Measurements from ENCODE around the gene ANXA7. TPM values are rescaled to one million over a fixed set of nuclear protein-coding genes. Genes with fewer than 3 reads are reported as not detected.
A peak's percentile ranks its signal among the peaks of the same experiment; 100 is the strongest.
"Not testable (repeated sequence)": the region's sequence is repeated elsewhere in the genome, so short reads cannot be mapped to it uniquely, and the experiment has no call there.

ANXA7 gene
- total RNA-seq, 1 experiment from 2014 or later, result 62.2 TPM

- in situ Hi-C loops (cut with HindIII; ENCODE audit: low pct_unique_long_range_greater_than_20kb, low sequenced_read_pairs), result no loop called here
Observed at GRCh38 chr10:73364964-73365363, 48.9 kb downstream of the ANXA7 start.

GRCh38 chr10:73359492-73359891, 54.4 kb downstream of the ANXA7 start:
- in situ Hi-C loops (cut with HindIII; ENCODE audit: low pct_unique_long_range_greater_than_20kb, low sequenced_read_pairs), result no loop called here

More at GRCh38 chr10:73364964-73365363, 48.9 kb downstream of the ANXA7 start:
- DNase-seq (ENCODE audit: low read depth, low spot score), result no peak

DNA sequence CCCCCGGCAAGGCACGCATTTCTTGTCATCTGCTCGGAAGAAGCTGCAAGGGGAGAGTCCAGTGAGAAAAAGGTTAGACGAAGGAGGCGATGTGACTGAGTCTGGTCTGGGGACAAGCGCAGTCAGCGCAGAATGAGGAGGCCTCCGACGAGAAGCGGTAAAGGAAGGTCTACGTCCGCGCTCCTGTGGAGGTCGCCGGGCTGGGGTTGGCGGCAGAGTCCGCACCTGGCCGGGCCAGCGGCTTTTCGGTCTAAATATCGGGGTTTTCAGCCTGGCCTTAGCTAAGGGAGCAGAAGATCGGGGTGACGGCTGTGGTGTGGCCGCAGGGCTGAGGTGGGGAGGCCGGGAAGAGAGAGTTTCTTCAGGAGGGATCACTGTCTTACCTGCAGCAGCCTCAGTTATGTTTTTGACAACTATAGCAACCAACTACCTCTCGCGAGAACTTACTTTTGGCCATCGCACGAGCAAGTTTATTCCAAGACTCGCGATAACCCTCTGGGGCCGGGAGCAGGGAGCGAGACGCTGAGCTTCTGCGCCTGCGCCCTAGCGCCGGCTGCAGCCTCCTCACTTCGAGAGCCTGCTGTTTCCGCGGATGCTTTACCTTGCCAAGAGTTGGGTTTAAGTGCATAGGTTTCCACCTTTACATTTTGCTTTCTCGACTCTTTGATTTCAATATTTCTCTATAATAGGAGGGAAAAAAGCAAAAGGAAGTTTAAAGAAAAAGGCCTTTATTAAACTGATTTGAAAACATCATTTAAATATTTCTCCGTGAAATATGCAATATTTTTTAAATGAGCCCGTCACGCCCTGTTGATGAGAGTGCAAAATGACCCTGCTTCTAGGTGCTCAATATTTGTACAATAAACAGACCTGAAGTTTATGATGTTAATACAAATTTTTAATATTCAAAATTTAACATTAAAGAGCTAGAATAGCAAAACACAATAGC, 55.3 kb downstream of the ANXA7 start, which contains the start of gene CFAP70:
Gene CFAP70, minus strand, starts transcription at position 534 of the 949 bp plus-strand sequence. CDS start 4,068 bp downstream, outside the sequence.
- in situ Hi-C loops (cut with HindIII; ENCODE audit: low pct_unique_long_range_greater_than_20kb, low sequenced_read_pairs), result no loop called here
- peak; percentile 76 for DNase-seq (ENCODE audit: low read depth, low spot score)

More at GRCh38 chr10:73359492-73359891, 54.4 kb downstream of the ANXA7 start:
- DNase-seq (ENCODE audit: low read depth, low spot score), result no peak

- in situ Hi-C loops (cut with HindIII; ENCODE audit: low pct_unique_long_range_greater_than_20kb, low sequenced_read_pairs), result no loop called here
- no peak for DNase-seq (ENCODE audit: low read depth, low spot score)
Observed at GRCh38 chr10:73357821-73358220, 56.0 kb downstream of the ANXA7 start.

DNA sequence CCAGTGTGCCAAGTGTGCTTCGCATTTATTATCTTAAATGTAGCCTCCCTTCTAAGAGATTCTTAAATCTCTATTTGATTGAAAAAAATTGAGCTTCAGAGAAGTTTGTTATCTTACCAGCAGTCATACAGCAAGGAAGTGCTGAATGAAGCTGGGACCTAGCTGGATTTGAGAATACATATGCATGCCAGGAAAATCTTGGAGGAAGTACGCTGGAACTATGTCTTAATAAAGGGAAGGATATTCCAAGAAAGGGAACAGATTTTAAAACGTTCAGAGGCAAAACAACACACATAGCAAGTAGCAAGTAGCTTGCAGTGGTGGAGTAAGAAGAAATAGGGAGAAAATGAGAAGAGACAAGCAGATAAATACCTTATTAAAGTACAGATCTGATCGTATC, 56.7 kb downstream of the ANXA7 start:
- in situ Hi-C loops (cut with HindIII; ENCODE audit: low pct_unique_long_range_greater_than_20kb, low sequenced_read_pairs), result no loop called here
- no peak for DNase-seq (ENCODE audit: low read depth, low spot score)

GRCh38 chr10:73344269-73344668, 69.6 kb downstream of the ANXA7 start:
- DNase-seq (ENCODE audit: low read depth, low spot score), result no peak
- in situ Hi-C loops (cut with HindIII; ENCODE audit: low pct_unique_long_range_greater_than_20kb, low sequenced_read_pairs), result no loop called here

GRCh38 chr10:73340121-73340520, 73.7 kb downstream of the ANXA7 start:
- in situ Hi-C loops (cut with HindIII; ENCODE audit: low pct_unique_long_range_greater_than_20kb, low sequenced_read_pairs), result no loop called here
- DNase-seq (ENCODE audit: low read depth, low spot score), result no peak

DNA sequence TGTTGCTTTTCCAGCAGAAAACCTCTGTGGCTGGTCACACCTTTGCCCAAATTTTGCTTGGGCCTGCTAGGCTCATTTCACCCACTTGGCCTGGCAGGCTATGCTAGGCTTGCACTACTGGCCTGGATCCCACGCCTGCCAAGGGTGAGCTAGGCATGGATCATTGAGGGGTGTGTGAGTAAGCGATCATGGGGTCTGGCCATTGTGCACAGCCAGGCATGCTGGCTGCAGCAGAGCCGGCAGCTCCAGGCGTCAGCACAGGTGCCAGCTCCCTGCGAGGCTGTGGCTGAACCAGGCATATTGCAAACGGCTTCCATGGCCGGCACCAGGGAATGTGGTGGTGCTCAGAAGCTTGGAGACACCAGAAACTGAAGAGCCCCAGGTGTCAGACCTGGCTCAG, 74.4 kb downstream of the ANXA7 start:
- in situ Hi-C loops (cut with HindIII; ENCODE audit: low pct_unique_long_range_greater_than_20kb, low sequenced_read_pairs), result no loop called here
- DNase-seq (ENCODE audit: low read depth, low spot score), result no peak

DNA sequence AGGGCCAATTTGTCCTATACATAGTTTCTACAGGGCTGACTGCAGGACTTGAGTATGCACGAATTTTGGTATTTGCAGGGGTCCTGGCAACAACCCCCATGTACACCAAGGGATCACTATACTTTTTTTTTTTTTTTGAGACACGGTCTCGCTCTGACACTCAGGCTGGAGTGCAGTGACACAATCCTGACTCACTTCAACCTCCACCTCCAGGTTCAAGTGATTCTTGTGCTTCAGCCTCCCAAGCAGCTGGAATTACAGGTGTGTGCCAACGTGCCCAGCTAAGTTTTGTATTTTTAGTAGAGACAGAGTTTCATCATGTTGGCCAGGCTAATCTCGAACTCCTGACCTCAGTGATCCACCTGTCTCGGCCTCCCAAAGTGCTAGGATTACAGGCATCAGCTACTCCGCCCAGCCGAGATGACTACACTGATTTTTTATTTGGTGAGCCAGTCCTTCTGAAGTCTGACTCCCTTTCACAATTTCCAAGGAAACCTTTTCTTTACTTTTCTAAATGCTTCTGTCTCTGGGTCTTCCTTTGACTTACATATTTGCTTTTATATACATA, 75.0 kb downstream of the ANXA7 start:
- DNase-seq (ENCODE audit: low read depth, low spot score), result no peak

DNA sequence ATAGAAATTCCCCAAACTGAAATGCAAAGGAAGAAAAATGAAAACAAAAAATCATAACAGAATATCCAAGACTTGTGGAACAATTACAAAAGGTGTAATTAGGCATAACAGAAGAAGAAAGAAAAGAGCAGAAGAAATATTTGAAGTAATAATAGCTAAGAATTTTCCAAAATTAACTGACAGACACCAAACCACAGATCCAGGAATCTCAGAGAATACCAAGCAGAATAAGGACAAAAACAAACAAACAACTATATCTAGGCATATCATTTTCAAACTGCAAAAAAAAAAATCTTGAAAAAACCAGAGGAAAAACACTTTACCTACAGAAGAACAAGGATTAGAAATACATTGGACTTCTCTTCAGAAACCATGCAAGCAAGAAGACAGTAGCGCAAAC, 80.7 kb downstream of the ANXA7 start:
- in situ Hi-C loops (cut with HindIII; ENCODE audit: low pct_unique_long_range_greater_than_20kb, low sequenced_read_pairs), result no loop called here

More for the DNA sequence above, 75.0 kb downstream of the ANXA7 start:
- in situ Hi-C loops (cut with HindIII; ENCODE audit: low pct_unique_long_range_greater_than_20kb, low sequenced_read_pairs), result no loop called here

GRCh38 chr10:73332379-73332778, 81.5 kb downstream of the ANXA7 start:
- DNase-seq (ENCODE audit: low read depth, low spot score), result no peak
- in situ Hi-C loops (cut with HindIII; ENCODE audit: low pct_unique_long_range_greater_than_20kb, low sequenced_read_pairs), result no loop called here

More for the DNA sequence above, 80.7 kb downstream of the ANXA7 start:
- DNase-seq (ENCODE audit: low read depth, low spot score), result no peak

- DNase-seq (ENCODE audit: low read depth, low spot score); in situ Hi-C loops (cut with HindIII; ENCODE audit: low pct_unique_long_range_greater_than_20kb, low sequenced_read_pairs): not testable (repeated sequence)
Observed at GRCh38 chr10:73328523-73328922, 85.3 kb downstream of the ANXA7 start.

- DNase-seq (ENCODE audit: low read depth, low spot score); in situ Hi-C loops (cut with HindIII; ENCODE audit: low pct_unique_long_range_greater_than_20kb, low sequenced_read_pairs): not testable (repeated sequence)
Observed at GRCh38 chr10:73325290-73325689, 88.6 kb downstream of the ANXA7 start.

Small RNA genes within 50 kb of the gene (small RNA-seq; reads per million reads assigned to genes)
- 0 reads per million in 2 experiments for gene RF00019

Other genes starting within 250 kb of the ANXA7 start
- gene ECD, start 246.1 kb downstream of the ANXA7 start, total RNA-seq (2014; rRNA removed; shearing (Covaris generic)), result 41.5 and 41.7 TPM in 2 replicates
- gene FAM149B1, start 245.9 kb downstream of the ANXA7 start, total RNA-seq (2014; rRNA removed; shearing (Covaris generic)), result 13.4 and 16.7 TPM in 2 replicates
- 24.1 and 27.1 TPM in 2 replicates for gene DNAJC9, start 166.8 kb downstream of the ANXA7 start, total RNA-seq (2014; rRNA removed; shearing (Covaris generic))
- gene MRPS16, start 161.4 kb downstream of the ANXA7 start, total RNA-seq (2014; rRNA removed; shearing (Covaris generic)), result 87.7 and 96.3 TPM in 2 replicates
- gene CFAP70, start 55.2 kb downstream of the ANXA7 start, total RNA-seq (2014; rRNA removed; shearing (Covaris generic)), result 0.40 and 0.51 TPM in 2 replicates
- gene MSS51, start 19.5 kb upstream of the ANXA7 start, total RNA-seq (2014; rRNA removed; shearing (Covaris generic)), result 0.29 and 0.40 TPM in 2 replicates
- 9.2 and 10.3 TPM in 2 replicates for gene PPP3CB, start 82.0 kb upstream of the ANXA7 start, total RNA-seq (2014; rRNA removed; shearing (Covaris generic))
- gene USP54, start 177.3 kb upstream of the ANXA7 start, total RNA-seq (2014; rRNA removed; shearing (Covaris generic)), result 112 and 113 TPM in 2 replicates
- 0.21 TPM in 1 of 2 replicates, not detected in the other for gene MYOZ1, start 227.4 kb upstream of the ANXA7 start, total RNA-seq (2014; rRNA removed; shearing (Covaris generic))
- not detected in 2 replicates for gene SYNPO2L, start 242.0 kb upstream of the ANXA7 start, total RNA-seq (2014; rRNA removed; shearing (Covaris generic))

Data from SK-MEL-5 (cell line).